Vagina (tissue), 2 donors: Measurements from ENCODE around the gene HTRA3.

Experiments
- POLR2AphosphoS5 ChIP-seq, 2 donors: sonication (generic); formaldehyde crosslinking; IDR thresholded peaks; one replicate each; pipeline ENCODE4 v1.9.0; 2017; ENCODE audit warnings: antibody characterized with exemption in 2 of 2, mild to moderate bottlenecking in 2 of 2, low read depth in 1 of 2; ENCODE audit not compliant: insufficient read depth in 1 of 2
- TF ChIP-seq, protein P1 (sequence below), 3 experiments: fragments of 450-650 bp in 2 of 3; fragments of 200-600 bp in 1 of 3; sonication (generic) in 1 of 3; IDR thresholded peaks; one replicate each; pipeline ENCODE4 v1.5.1; 2017 to 2019; ENCODE audit warnings: antibody characterized with exemption in 3 of 3, mild to moderate bottlenecking in 2 of 3, moderate library complexity in 2 of 3

DNA sequence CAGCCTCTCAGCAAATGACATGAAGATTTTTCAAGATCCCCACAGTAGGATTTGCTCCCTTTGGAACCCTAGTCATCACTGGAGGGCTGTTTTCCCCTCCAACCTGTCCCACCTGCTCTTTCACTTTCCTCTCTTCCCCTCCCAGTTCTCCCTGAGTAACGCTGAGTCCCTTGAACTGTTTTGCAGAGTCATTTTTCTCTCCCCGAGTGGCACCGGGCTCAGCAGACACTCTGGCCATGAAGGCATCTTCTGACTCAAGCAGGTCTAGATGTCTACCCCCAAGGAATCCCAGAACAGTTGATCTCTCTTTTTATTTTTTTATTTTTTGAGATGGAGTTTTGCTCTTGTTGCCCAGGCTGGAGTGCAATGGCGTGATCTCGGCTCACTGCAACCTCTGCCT is 52.2 kb downstream of the HTRA3 start:
- TF ChIP-seq, protein P1, sequence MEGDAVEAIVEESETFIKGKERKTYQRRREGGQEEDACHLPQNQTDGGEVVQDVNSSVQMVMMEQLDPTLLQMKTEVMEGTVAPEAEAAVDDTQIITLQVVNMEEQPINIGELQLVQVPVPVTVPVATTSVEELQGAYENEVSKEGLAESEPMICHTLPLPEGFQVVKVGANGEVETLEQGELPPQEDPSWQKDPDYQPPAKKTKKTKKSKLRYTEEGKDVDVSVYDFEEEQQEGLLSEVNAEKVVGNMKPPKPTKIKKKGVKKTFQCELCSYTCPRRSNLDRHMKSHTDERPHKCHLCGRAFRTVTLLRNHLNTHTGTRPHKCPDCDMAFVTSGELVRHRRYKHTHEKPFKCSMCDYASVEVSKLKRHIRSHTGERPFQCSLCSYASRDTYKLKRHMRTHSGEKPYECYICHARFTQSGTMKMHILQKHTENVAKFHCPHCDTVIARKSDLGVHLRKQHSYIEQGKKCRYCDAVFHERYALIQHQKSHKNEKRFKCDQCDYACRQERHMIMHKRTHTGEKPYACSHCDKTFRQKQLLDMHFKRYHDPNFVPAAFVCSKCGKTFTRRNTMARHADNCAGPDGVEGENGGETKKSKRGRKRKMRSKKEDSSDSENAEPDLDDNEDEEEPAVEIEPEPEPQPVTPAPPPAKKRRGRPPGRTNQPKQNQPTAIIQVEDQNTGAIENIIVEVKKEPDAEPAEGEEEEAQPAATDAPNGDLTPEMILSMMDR (IDR thresholded peaks at IDR 0.05): no peak
- no peak for TF ChIP-seq POLR2AphosphoS5 (IDR thresholded peaks at IDR 0.05; ENCODE audit: insufficient read depth in 1 of 2, low read depth in 1 of 2)
